Fibroblast of lung (primary cell): Measurements from ENCODE around the gene RCAN1.

ENCODE experiments used
- CTCF ChIP-seq, 2 donors: IDR thresholded peaks in 1 of 2; conservative IDR thresholded peaks in 1 of 2; 1 replicate in 1 of 2; 2 replicates in 1 of 2; pipeline ENCODE4 v1.5.1; 2011 to 2012; ENCODE audit warnings: low read length in 2 of 2, control low read depth in 1 of 2, inconsistent platforms in 1 of 2, low read depth in 1 of 2, mild to moderate bottlenecking in 1 of 2
- EZH2 ChIP-seq: IDR thresholded peaks from 2 replicates; pipeline ENCODE4 v1.5.1; 2012; ENCODE audit warnings: low read length, control low read depth, mild to moderate bottlenecking; ENCODE audit errors: missing control alignments

GRCh38 chr21:34518301-34518700, 96.6 kb downstream of the RCAN1 start:
- no peak for TF ChIP-seq CTCF (conservative IDR thresholded peaks at IDR 0.05 in 1 of 2, IDR thresholded peaks at IDR 0.05 in 1 of 2; ENCODE audit: low read depth in 1 of 2, low read length in 2 of 2)
- TF ChIP-seq EZH2 = no peak
